Kidney (tissue), 14 donors: Measurements from ENCODE around the gene TTC28. TPM values are rescaled to one million over a fixed set of nuclear protein-coding genes. Genes with fewer than 3 reads are reported as not detected.

Experiments used
- DNase-seq, 5 donors: peaks; one replicate each; pipeline ENCODE4 v3.0.0-alpha.2; 2013 to 2020
- FAIRE-seq: peaks from 2 replicates; lab custom pipeline; 2012; peaks lifted over from hg19 to GRCh38; lab: Jason Lieb, UNC
- H3K27ac ChIP-seq, 2 donors: one replicate each; pipeline ENCODE4 v1.7.0; 2013; ENCODE audit warnings: low read depth in 2 of 2, low read length in 2 of 2, inconsistent platforms in 1 of 2
- H3K27me3 ChIP-seq: one replicate; pipeline ENCODE4 v1.7.1; 2013; ENCODE audit warnings: low read length, inconsistent platforms; ENCODE audit not compliant: control insufficient read depth, insufficient read depth
- H3K36me3 ChIP-seq, 3 donors: one replicate each; pipeline versions ENCODE4 v1.7.0 to v1.7.1; 2013; ENCODE audit warnings: low read length in 3 of 3, control low read depth in 1 of 3, inconsistent platforms in 1 of 3; ENCODE audit not compliant: insufficient read depth in 3 of 3, control insufficient read depth in 2 of 3
- H3K4me1 ChIP-seq, 3 donors: one replicate each; pipeline versions ENCODE4 v1.7.0 to v1.7.1; 2013; ENCODE audit warnings: low read length in 3 of 3, inconsistent platforms in 1 of 3, low read depth in 1 of 3; ENCODE audit not compliant: control insufficient read depth in 2 of 3, insufficient read depth in 2 of 3
- H3K4me3 ChIP-seq, 3 donors: one replicate each; pipeline versions ENCODE4 v1.7.0 to v1.8.1; 2013; ENCODE audit warnings: low read length in 3 of 3, control low read depth in 1 of 3, inconsistent platforms in 1 of 3
- H3K9ac ChIP-seq, 3 donors: one replicate each; pipeline versions ENCODE4 v1.7.0 to v1.7.1; 2013; ENCODE audit warnings: low read length in 3 of 3, control low read depth in 1 of 3, inconsistent platforms in 1 of 3
- H3K9me3 ChIP-seq, 3 donors: one replicate each; pipeline versions ENCODE4 v1.7.0 to v1.7.1; 2013; ENCODE audit warnings: low read length in 3 of 3, control low read depth in 1 of 3, inconsistent platforms in 1 of 3; ENCODE audit not compliant: control insufficient read depth in 2 of 3, insufficient read depth in 1 of 3
- intact Hi-C: fragments of 100-400 bp; cut with DNase I; formaldehyde crosslinking; loops from one replicate; pipeline ENCODE4 v1.11.1; 2022
- polyA plus RNA-seq: library from polyadenylated mRNA; stranded (reverse); fragments of 350-450 nt; fragmentation: Illumina TruSeq; extraction: RNeasy Lipid Tissue Mini Kit (QIAGEN cat#74804); gene quantifications from one replicate; pipeline ENCODE4 v1.2.3, GENCODE V29; 2014; ENCODE audit warnings: low read depth, low replicate concordance; ENCODE audit not compliant: insufficient read depth
- total RNA-seq: library from RNA; stranded (reverse); fragmentation: NEBNext Ultra II Directional; extraction: Animal tissue kit (Norgen Biotek cat#: 25700); gene quantifications from one replicate; pipeline ENCODE4 v1.2.1, GENCODE V29; 2021
- TF ChIP-seq, protein P1 (sequence below): IDR thresholded peaks from 3 replicates; pipeline ENCODE4 v1.5.1; 2012; ENCODE audit warnings: mild to moderate bottlenecking, moderate library complexity, borderline replicate concordance; ENCODE audit not compliant: insufficient read depth; ENCODE audit errors: extremely low read depth
- donor health status: control.
- donor health status: control.
- donor health status: control.
- donor health status: control.
- donor health status: control.
- donor health status: DM: yes; HTN: yes; CAD: no.
- donor health status: Normal renal cell carcinoma (clear cell type).

TTC28 gene
- total and polyA plus RNA-seq, 2 donors from 2014 or later: 3.5 to 40.2 TPM

DNA sequence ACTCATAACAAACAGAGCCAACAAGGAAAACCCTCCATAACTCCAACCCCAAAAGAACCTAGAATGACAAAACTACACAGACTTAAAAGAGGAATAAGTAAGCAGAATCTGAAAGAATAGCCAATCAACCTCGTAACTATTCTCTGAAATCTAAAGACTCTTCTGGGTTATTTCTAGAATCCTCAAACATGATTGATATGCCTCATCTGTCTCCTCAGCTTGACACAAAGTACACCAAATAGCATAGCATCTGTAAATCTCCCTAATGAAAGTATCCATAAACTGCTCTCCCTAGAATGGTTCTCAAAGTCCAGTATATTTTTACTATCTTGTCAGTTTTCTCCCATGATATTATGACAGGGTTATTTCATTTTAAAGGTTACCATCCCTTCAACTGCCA lies 195.0 kb downstream of the TTC28 start:
- no peak overlapping the region for H3K27ac ChIP-seq
- no peaks in the 10 kb centered on the region for H3K36me3 ChIP-seq
- intact Hi-C loops: no loop called here
- no peak overlapping the region for H3K9ac ChIP-seq
- FAIRE-seq (no peak), DNase-seq (no peak)
- H3K9me3 ChIP-seq: no peaks in the 10 kb centered on the region
- TF ChIP-seq, protein P1, sequence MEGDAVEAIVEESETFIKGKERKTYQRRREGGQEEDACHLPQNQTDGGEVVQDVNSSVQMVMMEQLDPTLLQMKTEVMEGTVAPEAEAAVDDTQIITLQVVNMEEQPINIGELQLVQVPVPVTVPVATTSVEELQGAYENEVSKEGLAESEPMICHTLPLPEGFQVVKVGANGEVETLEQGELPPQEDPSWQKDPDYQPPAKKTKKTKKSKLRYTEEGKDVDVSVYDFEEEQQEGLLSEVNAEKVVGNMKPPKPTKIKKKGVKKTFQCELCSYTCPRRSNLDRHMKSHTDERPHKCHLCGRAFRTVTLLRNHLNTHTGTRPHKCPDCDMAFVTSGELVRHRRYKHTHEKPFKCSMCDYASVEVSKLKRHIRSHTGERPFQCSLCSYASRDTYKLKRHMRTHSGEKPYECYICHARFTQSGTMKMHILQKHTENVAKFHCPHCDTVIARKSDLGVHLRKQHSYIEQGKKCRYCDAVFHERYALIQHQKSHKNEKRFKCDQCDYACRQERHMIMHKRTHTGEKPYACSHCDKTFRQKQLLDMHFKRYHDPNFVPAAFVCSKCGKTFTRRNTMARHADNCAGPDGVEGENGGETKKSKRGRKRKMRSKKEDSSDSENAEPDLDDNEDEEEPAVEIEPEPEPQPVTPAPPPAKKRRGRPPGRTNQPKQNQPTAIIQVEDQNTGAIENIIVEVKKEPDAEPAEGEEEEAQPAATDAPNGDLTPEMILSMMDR: no peak
- no peaks in the 10 kb centered on the region for H3K27me3 ChIP-seq
- H3K4me3 ChIP-seq: no peak overlapping the region
- no peaks in the 10 kb centered on the region for H3K4me1 ChIP-seq

DNA sequence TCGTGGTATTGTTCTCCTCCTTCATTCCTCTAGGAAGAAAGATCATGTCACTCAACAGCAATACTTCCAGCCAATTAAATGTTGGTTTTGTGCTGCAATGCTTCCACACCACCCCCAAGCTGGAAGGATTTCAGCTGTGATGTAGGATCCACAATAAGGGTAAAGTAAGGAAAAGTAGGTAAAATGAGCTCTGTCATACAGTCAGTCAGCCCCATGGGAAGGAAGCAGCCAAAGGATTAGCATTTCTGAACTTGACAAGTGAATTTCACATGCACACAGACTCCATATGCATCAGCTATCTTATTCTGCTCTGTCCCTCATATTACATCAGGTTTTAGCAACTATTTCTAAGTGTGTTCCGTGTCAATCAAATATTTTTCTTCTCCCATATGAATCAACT lies 197.9 kb downstream of the TTC28 start:
- H3K9me3 ChIP-seq: no peaks in the 10 kb centered on the region
- no peaks in the 10 kb centered on the region for H3K36me3 ChIP-seq
- H3K27me3 ChIP-seq: no peaks in the 10 kb centered on the region
- H3K4me1 ChIP-seq: no peaks in the 10 kb centered on the region
- DNase-seq: no peak
- no peak overlapping the region for H3K27ac ChIP-seq
- no peak for FAIRE-seq
- intact Hi-C loops: no loop called here
- TF ChIP-seq, protein P1: no peak
- no peak overlapping the region for H3K4me3 ChIP-seq
- no peak overlapping the region for H3K9ac ChIP-seq

DNA sequence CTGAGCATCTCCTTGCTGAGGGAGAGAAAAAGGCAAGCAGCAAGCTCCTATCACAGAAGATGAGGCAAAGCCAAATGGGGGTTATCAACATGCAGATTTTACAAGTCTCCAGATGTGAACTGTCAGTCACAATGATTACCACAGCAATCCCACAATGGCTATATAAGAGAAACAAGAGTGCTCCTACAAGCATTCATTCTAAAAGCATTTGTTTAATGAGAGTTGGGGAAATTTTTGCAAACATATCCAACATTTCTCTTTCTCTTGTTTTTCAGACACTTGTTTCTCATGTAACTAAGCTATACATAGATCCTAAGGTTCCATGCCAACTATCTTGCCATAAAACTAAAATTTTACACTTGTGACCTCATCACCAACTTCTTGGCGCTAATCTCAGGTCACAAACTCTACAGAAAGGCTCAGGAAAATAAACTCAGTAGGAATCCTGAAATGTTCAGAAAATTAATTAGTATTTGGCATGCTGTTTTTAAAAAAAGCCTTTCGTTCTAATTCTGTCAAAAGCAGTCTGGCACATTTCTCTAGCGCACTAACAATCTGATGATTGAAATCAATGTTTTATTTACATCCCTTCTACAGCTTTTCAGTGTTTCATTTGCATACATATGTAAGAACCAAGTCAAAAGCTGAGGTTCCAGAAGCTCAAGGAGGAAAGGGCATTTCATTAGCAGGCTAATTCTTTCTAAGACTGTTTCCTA lies 199.5 kb downstream of the TTC28 start:
- Histone ChIP-seq H3K4me1 (no peaks in the 10 kb centered on the region), H3K4me3 (no peak overlapping the region), H3K9ac (no peak overlapping the region), H3K9me3 (no peaks in the 10 kb centered on the region), H3K36me3 (no peaks in the 10 kb centered on the region), H3K27me3 (no peaks in the 10 kb centered on the region), H3K27ac (no peak overlapping the region)
- FAIRE-seq (no peak), DNase-seq (peak in 1 of 5 donors; percentile 60)
- intact Hi-C loops: no loop called here
- TF ChIP-seq, protein P1: no peak
